A549 (cell line): Measurements from ENCODE around the gene YWHAE.

Experiments
- JUN ChIP-seq, 2 experiments: fragments of >200 bp; sonication (Bioruptor Twin); formaldehyde crosslinking; IDR thresholded peaks; 2 replicates in 1 of 2; 3 replicates in 1 of 2; pipeline ENCODE4 v1.6.1; 2016 to 2017
- POLR2A ChIP-seq: IDR thresholded peaks from 2 replicates; pipeline ENCODE4 v1.6.1; 2012; ENCODE audit warnings: mild to moderate bottlenecking, low read length
- RAD21 ChIP-seq, 2 experiments: fragments of >200 bp in 1 of 2; sonication (Bioruptor Twin) in 1 of 2; formaldehyde crosslinking in 1 of 2; IDR thresholded peaks in 1 of 2; conservative IDR thresholded peaks in 1 of 2; 2 replicates in 1 of 2; 3 replicates in 1 of 2; pipeline ENCODE4 v1.6.1; 2012 to 2018; ENCODE audit warnings: inconsistent platforms in 1 of 2
- TF ChIP-seq, protein P1 (sequence below): fragments of >200 bp; sonication (Bioruptor Twin); formaldehyde crosslinking; IDR thresholded peaks from 3 replicates; pipeline ENCODE4 v1.5.1; 2016

DNA sequence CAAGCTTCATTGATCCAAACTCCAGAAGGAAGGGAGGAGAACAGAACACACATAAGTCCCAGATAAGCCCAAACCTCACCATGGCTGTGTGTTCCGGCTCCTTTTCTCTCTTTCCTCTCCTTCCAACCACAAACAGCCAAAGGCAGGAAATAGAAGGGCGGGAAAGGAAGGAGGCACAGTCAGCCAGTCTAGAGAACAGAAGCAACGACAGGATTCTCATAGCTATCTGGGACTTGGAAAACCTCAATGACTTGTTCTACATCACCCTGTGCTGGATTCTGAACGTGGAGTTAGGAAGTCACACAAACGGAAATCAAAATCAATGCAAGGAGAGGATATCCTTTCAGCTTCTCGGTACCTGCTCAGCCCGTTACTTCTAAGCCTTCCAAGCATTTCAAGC is 47.0 kb upstream of the YWHAE start:
- TF ChIP-seq, protein P1, sequence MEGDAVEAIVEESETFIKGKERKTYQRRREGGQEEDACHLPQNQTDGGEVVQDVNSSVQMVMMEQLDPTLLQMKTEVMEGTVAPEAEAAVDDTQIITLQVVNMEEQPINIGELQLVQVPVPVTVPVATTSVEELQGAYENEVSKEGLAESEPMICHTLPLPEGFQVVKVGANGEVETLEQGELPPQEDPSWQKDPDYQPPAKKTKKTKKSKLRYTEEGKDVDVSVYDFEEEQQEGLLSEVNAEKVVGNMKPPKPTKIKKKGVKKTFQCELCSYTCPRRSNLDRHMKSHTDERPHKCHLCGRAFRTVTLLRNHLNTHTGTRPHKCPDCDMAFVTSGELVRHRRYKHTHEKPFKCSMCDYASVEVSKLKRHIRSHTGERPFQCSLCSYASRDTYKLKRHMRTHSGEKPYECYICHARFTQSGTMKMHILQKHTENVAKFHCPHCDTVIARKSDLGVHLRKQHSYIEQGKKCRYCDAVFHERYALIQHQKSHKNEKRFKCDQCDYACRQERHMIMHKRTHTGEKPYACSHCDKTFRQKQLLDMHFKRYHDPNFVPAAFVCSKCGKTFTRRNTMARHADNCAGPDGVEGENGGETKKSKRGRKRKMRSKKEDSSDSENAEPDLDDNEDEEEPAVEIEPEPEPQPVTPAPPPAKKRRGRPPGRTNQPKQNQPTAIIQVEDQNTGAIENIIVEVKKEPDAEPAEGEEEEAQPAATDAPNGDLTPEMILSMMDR, result no peak
- TF ChIP-seq POLR2A (no peak), RAD21 (conservative IDR thresholded peaks at IDR 0.05 in 1 of 2, IDR thresholded peaks at IDR 0.05 in 1 of 2) (no peak), JUN (IDR thresholded peaks at IDR 0.05) (no peak)
